HepG2 (cell line): Measurements from ENCODE around the gene PPP1R12C. TPM values are rescaled to one million over a fixed set of nuclear protein-coding genes. Genes with fewer than 3 reads are reported as not detected.

Source experiments
- ATAC-seq: fragments of 200-7000 bp; cut with Tn5 transposase; 3 replicates; pipeline ENCODE4 v1.9.1; 2020; ENCODE audit warnings: mild to moderate bottlenecking, moderate library complexity
- BruUV-seq: library from RNA; stranded (reverse); fragments of 400-500 nt; replicated peaks from 2 replicates; lab custom pipeline; 2021; lab: Mats Ljungman, UMichigan
- CTCF ChIA-PET: fragments of 300-600 bp; formaldehyde crosslinking; extraction: SDS; loops from one replicate; lab custom pipeline; 2021; ENCODE audit warnings: low total read pairs, inconsistent platforms, low intra/inter-chr PET ratio; lab: Yijun Ruan, JAX
- POLR2A ChIA-PET: fragments of 350-600 bp; sonication (Branson Sonifier 250); formaldehyde crosslinking; loops from one replicate; lab custom pipeline; 2020; ENCODE audit warnings: antibody characterized with exemption, inconsistent platforms; lab: Yijun Ruan, JAX
- DNase-seq: peaks from one replicate; pipeline ENCODE4 v3.0.0-alpha.2; 2015; ENCODE audit warnings: low spot score
- FAIRE-seq: peaks from 3 replicates; lab custom pipeline; 2011; peaks lifted over from hg19 to GRCh38; lab: Jason Lieb, UNC
- H2AFZ ChIP-seq: one replicate; pipeline ENCODE4 v1.6.1; 2011; ENCODE audit warnings: low read length, inconsistent platforms
- H3K27ac ChIP-seq: fragments of 300-600 bp; 3 replicates; pipeline ENCODE4 v1.8.0; 2011; ENCODE audit warnings: mixed run types, mild to moderate bottlenecking, mixed read lengths, low read length, inconsistent platforms; ENCODE audit not compliant: insufficient read depth; ENCODE audit errors: extremely low read length
- H3K27me3 ChIP-seq, 2 experiments: fragments of 200-600 bp in 1 of 2; 2 replicates in 1 of 2; 3 replicates in 1 of 2; pipeline versions ENCODE4 v1.6.0 to v1.8.0; 2011; ENCODE audit warnings: low read length in 2 of 2, mild to moderate bottlenecking in 2 of 2, moderate library complexity in 2 of 2, inconsistent platforms in 1 of 2; ENCODE audit not compliant: insufficient read depth in 2 of 2, control insufficient read depth in 1 of 2
- H3K36me3 ChIP-seq, 2 experiments: fragments of 200-600 bp in 1 of 2; replicated peaks in 1 of 2; 2 replicates in 1 of 2; 3 replicates in 1 of 2; pipeline versions ENCODE4 v1.5.1 to v1.8.0; 2011; ENCODE audit warnings: low read length in 2 of 2, inconsistent platforms in 1 of 2; ENCODE audit not compliant: insufficient read depth in 2 of 2, control insufficient read depth in 1 of 2
- H3K4me1 ChIP-seq: 2 replicates; pipeline ENCODE4 v1.5.1; 2012; ENCODE audit warnings: low read length, inconsistent platforms; ENCODE audit not compliant: insufficient read depth
- H3K4me2 ChIP-seq: 2 replicates; pipeline ENCODE4 v1.6.0; 2011; ENCODE audit warnings: low read depth, low read length, inconsistent platforms
- H3K4me3 ChIP-seq, 3 experiments: fragments of 200-600 bp in 1 of 3; sonication (generic), shearing (Covaris generic) in 1 of 3; replicated peaks in 1 of 3; 2 replicates each; pipeline ENCODE4 v1.5.1; 2011 to 2016; ENCODE audit warnings: low read length in 3 of 3, inconsistent platforms in 2 of 3, low read depth in 2 of 3, mild to moderate bottlenecking in 2 of 3, control low read depth in 1 of 3, mixed read lengths in 1 of 3; ENCODE audit not compliant: insufficient read depth in 1 of 3
- H3K79me2 ChIP-seq: one replicate; pipeline ENCODE4 v1.6.1; 2011; ENCODE audit warnings: low read length, inconsistent platforms; ENCODE audit not compliant: insufficient read depth
- H3K9ac ChIP-seq: 2 replicates; pipeline ENCODE4 v1.6.0; 2011; ENCODE audit warnings: mild to moderate bottlenecking, low read depth, low read length, inconsistent platforms; ENCODE audit not compliant: insufficient read depth
- H3K9me3 ChIP-seq: 2 replicates; pipeline ENCODE4 v1.5.1; 2012; ENCODE audit warnings: mild to moderate bottlenecking, low read length
- H4K20me1 ChIP-seq: 2 replicates; pipeline ENCODE4 v1.6.0; 2011; ENCODE audit warnings: inconsistent platforms, mild to moderate bottlenecking, low read length, moderate library complexity; ENCODE audit not compliant: insufficient read depth
- ARNTL ChIP-seq: sonication (generic); formaldehyde crosslinking; IDR thresholded peaks from 2 replicates; pipeline ENCODE4 v1.4.0; 2020; ENCODE audit warnings: mild to moderate bottlenecking, missing genetic modification reagents
- FOXC1 ChIP-seq: sonication (generic); formaldehyde crosslinking; IDR thresholded peaks from 2 replicates; pipeline ENCODE4 v1.8.0; 2022; ENCODE audit warnings: mild to moderate bottlenecking, missing genetic modification reagents, borderline replicate concordance
- MYPOP ChIP-seq: sonication (generic); formaldehyde crosslinking; IDR thresholded peaks from 2 replicates; pipeline ENCODE4 v1.8.1; 2023; ENCODE audit warnings: mild to moderate bottlenecking, moderate library complexity, missing genetic modification reagents
- PHF5A ChIP-seq: IDR thresholded peaks from one replicate; pipeline ENCODE4 v1.6.1; 2018; ENCODE audit warnings: low read depth, missing genetic modification reagents; ENCODE audit not compliant: unreplicated experiment
- RAD21 ChIP-seq: fragments of 450-650 bp; formaldehyde crosslinking; IDR thresholded peaks from 2 replicates; pipeline ENCODE4 v1.5.0; 2020; ENCODE audit warnings: mild to moderate bottlenecking
- REPIN1 ChIP-seq: sonication (generic); formaldehyde crosslinking; IDR thresholded peaks from 2 replicates; pipeline ENCODE4 v1.8.0; 2022; ENCODE audit warnings: missing genetic modification reagents, low read depth, mild to moderate bottlenecking, borderline replicate concordance
- ZNF382 ChIP-seq: sonication (generic); formaldehyde crosslinking; IDR thresholded peaks from 2 replicates; pipeline ENCODE4 v1.5.0; 2020; ENCODE audit warnings: missing genetic modification reagents, mild to moderate bottlenecking, borderline replicate concordance
- ZNF446 ChIP-seq: sonication (generic); formaldehyde crosslinking; IDR thresholded peaks from 2 replicates; pipeline ENCODE4 v1.5.0; 2020; ENCODE audit warnings: mild to moderate bottlenecking, missing genetic modification reagents
- WGBS: methylation state at CpG from one replicate; pipeline ENCODE4 v1.1.6; 2017; ENCODE audit warnings: low lambda C conversion rate; 5-methylcytosine and 5-hydroxymethylcytosine counted together
- in situ Hi-C: cut with HindIII; loops from 2 replicates; pipeline ENCODE4 v1.10.0; 2017; ENCODE audit warnings: low pct_unique_long_range_greater_than_20kb; ENCODE audit not compliant: extremely low pct_ligation_motif_present
- intact Hi-C: fragments of 100-400 bp; cut with micrococcal nuclease; formaldehyde crosslinking; loops from one replicate; pipeline ENCODE4 v1.10.0; 2022; ENCODE audit not compliant: unreplicated experiment
- polyA plus RNA-seq, 8 experiments: library from polyadenylated mRNA; depleted of rRNA in 3 of 8; stranded (reverse) in 7 of 8; unstranded in 1 of 8; fragments of >200 nt; fragmentation: Illumina TruSeq in 4 of 8; extraction: Trizol in 4 of 8; gene quantifications; 2 replicates each; pipeline versions ENCODE4 v1.2.1 to v1.2.3, GENCODE V29; 2011 to 2016; ENCODE audit warnings: low read depth in 4 of 8, missing spikeins in 1 of 8, mixed read lengths in 1 of 8; ENCODE audit not compliant: insufficient read depth in 1 of 8
- total RNA-seq, 5 experiments: library from RNA; depleted of rRNA; stranded (reverse); fragments of >200 nt; fragmentation: Illumina TruSeq; extraction: Trizol; gene quantifications; 2 replicates each; pipeline ENCODE4 v1.2.3, GENCODE V29; 2016; ENCODE audit warnings: low read depth in 1 of 5

The PPP1R12C gene
- total and polyA plus RNA-seq, 2 of the 13 experiments (the other 11 are each of a cell fraction or from before 2014, with no cell fraction given), result 29.7 to 30.3 TPM

DNA sequence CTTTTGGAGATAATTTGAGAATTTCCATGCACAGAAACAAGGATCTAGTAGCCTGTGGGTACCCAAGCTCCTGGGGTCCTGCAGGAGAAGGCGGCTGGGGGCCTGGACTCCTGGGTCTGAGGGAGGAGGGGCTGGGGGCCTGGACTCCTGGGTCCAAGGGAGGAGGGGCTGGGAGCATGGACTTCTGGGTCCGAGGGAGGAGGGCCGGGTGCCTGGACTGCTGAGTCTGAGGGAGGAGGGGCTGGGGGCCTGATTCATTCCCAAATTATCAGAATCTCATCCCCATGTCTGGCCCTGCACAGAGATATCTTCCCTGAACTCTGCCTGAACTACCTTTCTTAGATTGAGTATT is 54.0 kb downstream of the PPP1R12C start:
- H2AFZ ChIP-seq, result no peak overlapping the region
- ATAC-seq, result no peak
- in situ Hi-C loops, result no loop called here
- H3K9me3 ChIP-seq, result no peaks in the 10 kb centered on the region
- TF ChIP-seq MYPOP (CRISPR knock-in tag) (0 out of 2 replicates have a peak, but pooled peaks have one; percentile 10), ZNF382 (CRISPR knock-in tag) (no peak), ARNTL (no peak), FOXC1 (CRISPR knock-in tag) (peak; percentile 19; the same call in 1 of the 2 replicates), PHF5A (CRISPR knock-in tag) (no peak), RAD21 (CRISPR knock-in tag) (no peak), ZNF446 (no peak), REPIN1 (CRISPR knock-in tag) (no peak)
- TF ChIP-seq, all 625 proteins: peak for 2
- Histone ChIP-seq H3K79me2 (peaks cover 4% of the 10 kb centered on the region), H3K4me2 (peak overlapping the region; percentile 45; the same call in 1 of the 2 replicates), H3K36me3 (peaks cover 0 to 8% of the 10 kb centered on the region in 2 experiments; a peak in 3 of 5 replicates), H3K9ac (peak overlapping the region; percentile 49; the same call in 1 of the 2 replicates), H3K4me3 (peak overlapping the region in 2 of 3 experiments; percentile 32 to 38; a peak in 3 of 6 replicates), H3K27ac (no peak overlapping the region), H3K4me1 (peaks cover 10% of the 10 kb centered on the region), H4K20me1 (no peaks in the 10 kb centered on the region), H3K27me3 (peaks cover 2 to 16% of the 10 kb centered on the region in 2 experiments; a peak in 4 of 5 replicates)
- intact Hi-C loops, result no loop called here
- no TSS peak for BruUV-seq
- POLR2A ChIA-PET, result interaction anchor here (0.7 to 1.5 kb wide), 4 partner anchors 9 to 54 kb away, joined by 3 to 6 read pairs (median 4); partner anchors contain the start of gene PPP1R12C
- CTCF ChIA-PET, result no interaction called here
- DNase-seq (no peak), FAIRE-seq (no peak)
- WGBS, result 25% methylated on average over 3 of the region's 3 CpGs
